ENCODE measurements around the gene PCDHB3.
"Not testable (repeated sequence)": the region's sequence is repeated elsewhere in the genome, so short reads cannot be mapped to it uniquely, and the experiment has no call there.

PCDHB3 gene

DNA sequence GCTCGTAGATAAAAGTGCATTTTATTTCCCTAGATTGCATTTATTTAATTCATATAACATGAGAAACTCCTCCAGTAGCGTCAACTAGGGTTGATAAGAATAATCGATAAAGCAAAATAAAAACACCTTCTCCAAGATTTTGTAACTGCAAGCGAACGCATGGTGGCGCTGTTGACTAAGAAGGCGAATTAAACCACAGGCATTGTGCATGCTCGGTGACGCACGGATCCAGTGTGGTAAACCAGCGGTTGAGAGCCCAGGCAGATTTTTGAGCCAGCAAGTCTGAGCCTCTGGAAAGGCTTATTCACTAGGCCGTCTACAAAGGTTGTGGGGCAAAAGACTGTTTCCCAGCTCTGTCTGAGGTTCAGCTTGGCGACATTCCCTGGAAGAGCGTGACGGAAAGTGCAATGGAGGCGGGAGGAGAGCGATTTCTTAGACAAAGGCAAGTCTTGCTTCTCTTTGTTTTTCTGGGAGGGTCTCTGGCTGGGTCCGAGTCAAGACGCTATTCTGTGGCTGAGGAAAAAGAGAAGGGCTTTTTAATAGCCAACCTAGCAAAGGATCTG is at the start of gene PCDHB3:
PCDHB3 (plus strand) TSS at position 231 of the 563 bp plus-strand sequence; CDS start at position 408, 177 bp downstream.
- no peak for DNase-seq (ENCODE audit: low read depth)

DNA sequence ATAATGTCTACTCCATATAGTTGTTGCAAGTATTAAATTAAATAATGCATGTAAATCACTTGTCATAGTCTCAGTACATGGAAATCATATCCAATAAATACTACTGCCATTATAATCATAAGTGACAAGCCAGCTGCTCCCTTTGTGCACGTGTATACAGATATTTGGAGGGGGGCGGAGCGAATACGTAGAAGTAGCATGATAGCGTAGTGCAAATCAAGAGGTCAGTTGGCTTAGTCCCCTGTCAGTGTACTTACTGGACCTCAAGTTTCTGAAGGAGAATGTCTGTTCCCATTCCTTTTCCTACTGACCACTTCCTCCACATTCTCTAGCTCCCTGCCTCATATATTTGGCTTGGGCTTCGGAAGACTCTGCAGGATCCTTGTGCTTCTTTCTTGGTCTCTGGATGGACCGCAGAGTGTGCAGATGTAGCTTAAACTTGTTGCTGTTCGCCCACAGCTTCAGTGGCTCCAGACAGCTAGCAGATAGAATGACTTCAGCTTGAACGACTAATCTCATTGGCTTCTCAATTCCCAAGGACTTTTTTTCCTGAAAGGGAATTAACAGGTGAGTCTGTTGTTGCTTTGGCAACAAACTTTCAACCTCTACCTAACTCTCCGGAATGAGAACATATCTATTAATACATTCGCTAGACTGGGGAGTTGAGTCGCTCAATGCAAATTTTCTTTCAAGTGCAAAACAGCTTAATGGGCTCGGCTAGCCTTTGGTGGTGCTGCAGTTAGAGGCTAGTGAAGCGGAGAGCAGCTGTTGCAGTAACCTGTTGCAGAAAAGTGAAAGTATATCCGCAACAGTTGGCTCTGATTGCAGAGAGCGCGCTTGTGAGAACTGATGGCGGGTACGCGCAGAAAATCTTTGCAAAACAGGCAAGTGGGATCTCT is 49.4 kb upstream of the PCDHB3 start, which contains the start of gene PCDHB1:
PCDHB1 (plus strand) TSS at position 753 of the 899 bp plus-strand sequence; CDS start at position 850, 97 bp downstream.
- no peak for DNase-seq (ENCODE audit: low read depth)

DNA sequence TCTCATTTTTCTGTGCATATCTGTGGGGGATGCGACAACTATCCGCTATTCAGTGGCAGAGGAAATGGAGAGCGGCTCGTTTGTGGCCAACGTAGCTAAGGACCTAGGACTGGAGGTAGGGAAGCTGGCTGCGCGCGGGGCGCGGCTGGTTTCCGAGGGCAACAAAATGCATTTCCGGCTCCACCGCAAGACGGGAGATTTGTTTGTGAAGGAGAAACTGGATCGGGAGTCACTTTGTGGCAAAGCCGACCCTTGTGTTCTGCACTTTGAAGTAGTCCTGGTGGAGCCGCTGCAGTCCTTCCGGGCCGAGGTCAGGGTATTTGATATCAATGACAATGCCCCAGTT is 48.8 kb upstream of the PCDHB3 start:
- DNase-seq (ENCODE audit: low read depth): no peak

DNA sequence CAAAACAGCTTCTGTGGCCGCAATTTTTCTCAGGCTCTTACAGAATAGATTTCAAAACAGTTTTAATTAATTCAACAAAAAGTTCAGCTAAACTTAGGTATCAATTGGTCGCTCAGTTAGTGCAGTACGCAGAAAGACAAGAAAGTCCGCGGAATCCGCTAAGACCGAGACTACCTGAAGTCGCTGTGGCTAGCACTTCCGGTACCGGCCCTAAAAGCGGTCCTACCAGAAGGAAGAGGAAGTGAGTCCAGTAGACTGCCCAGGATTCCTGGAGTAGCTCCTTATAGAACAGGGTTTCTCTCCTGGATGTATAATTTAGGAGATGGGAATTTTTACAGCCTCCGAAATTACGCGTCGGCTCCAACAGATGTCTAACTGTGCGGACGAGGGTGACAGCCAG is 22.4 kb upstream of the PCDHB3 start:
- no peak for DNase-seq (ENCODE audit: low read depth)

DNA sequence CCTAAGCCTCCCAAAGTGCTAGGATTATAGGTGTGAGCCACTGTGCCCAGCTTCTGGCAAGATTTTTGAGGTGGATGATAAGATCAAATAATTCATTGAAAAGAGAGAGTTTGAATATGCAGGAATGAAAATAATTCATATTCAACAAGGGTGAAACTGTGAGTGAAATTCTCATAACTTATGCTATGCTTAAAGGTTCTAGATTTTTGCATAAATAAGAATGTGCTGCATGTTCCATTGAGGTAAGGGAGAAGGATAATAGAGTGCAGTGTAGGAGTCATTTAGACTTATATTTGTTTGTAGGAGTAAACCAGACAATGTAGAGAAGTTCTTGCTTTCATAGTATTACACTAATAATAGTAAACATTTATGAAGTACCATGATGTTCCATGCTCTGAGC is 18.0 kb upstream of the PCDHB3 start:
- no peak for DNase-seq (ENCODE audit: low read depth)

DNA sequence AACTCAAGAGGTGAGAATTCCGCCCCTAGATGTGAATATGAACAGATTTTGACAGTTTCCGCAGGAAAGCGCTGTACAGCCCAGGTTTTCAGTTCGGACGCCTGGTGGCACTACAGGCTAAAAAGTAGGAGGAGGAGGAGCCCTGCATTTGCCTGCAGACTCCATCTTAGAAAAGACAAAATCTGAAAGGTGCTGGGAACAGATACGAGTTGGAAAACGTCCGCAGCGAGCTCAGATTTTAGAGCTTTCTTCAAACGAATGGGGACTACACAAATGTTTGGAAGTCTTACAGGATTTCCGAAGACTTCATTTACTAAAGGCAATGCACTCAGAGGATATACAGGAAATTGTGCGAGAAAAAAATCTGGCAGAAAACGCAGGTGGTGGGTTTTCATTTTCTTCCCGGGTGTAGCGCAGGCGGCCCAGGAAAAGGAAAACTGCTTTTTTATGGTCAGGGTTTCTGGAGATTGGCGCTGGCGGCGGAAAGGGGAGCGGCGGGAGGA is 15.7 kb upstream of the PCDHB3 start:
- no peak for DNase-seq (ENCODE audit: low read depth)

DNA sequence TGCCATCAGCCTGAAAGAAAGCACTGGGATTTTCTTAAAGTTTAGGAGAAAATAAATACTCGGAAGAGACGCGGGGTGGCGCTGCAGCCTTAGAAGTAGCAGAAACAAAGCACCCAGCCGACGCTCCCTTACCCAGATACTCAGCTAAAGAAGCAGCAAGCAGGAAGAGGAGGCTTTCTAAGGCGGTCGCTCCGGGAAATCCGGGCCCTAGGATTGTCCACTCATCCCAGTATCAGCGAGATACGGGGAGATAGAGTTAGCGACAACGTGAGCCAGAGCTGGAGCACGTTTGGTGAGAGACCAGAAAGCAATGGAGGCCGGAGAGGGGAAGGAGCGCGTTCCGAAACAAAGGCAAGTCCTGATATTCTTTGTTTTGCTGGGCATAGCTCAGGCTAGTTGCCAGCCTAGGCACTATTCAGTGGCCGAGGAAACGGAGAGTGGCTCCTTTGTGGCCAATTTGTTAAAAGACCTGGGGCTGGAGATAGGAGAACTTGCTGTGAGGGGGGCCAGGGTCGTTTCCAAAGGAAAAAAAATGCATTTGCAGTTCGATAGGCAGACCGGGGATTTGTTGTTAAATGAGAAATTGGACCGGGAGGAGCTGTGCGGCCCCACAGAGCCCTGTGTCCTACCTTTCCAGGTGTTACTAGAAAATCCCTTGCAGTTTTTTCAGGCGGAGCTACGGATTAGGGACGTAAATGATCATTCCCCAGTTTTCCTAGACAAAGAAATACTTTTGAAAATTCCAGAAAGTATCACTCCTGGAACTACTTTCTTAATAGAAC is 5.6 kb upstream of the PCDHB3 start, which contains the start of gene PCDHB2:
PCDHB2 (plus strand) TSS at position 135 of the 782 bp plus-strand sequence; CDS start at position 311, 176 bp downstream.
- no peak for DNase-seq (ENCODE audit: low read depth)

DNA sequence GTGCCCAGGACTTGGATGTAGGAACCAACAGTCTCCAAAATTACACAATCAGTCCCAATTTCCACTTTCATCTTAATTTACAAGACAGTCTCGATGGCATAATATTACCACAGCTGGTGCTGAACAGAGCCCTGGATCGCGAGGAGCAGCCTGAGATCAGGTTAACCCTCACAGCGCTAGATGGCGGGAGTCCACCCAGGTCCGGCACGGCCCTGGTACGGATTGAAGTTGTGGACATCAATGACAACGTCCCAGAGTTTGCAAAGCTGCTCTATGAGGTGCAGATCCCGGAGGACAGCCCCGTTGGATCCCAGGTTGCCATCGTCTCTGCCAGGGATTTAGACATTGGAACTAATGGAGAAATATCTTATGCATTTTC is 5.0 kb upstream of the PCDHB3 start:
- no peak for DNase-seq (ENCODE audit: low read depth)

DNA sequence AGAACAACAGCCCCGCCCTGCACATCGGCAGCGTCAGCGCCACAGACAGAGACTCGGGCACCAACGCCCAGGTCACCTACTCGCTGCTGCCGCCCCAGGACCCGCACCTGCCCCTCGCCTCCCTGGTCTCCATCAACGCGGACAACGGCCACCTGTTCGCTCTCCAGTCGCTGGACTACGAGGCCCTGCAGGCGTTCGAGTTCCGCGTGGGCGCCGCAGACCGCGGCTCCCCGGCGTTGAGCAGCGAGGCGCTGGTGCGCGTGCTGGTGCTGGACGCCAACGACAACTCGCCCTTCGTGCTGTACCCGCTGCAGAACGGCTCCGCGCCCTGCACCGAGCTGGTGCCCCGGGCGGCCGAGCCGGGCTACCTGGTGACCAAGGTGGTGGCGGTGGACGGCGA is 4.1 kb upstream of the PCDHB3 start:
- not testable (repeated sequence) for DNase-seq (ENCODE audit: low read depth)

DNA sequence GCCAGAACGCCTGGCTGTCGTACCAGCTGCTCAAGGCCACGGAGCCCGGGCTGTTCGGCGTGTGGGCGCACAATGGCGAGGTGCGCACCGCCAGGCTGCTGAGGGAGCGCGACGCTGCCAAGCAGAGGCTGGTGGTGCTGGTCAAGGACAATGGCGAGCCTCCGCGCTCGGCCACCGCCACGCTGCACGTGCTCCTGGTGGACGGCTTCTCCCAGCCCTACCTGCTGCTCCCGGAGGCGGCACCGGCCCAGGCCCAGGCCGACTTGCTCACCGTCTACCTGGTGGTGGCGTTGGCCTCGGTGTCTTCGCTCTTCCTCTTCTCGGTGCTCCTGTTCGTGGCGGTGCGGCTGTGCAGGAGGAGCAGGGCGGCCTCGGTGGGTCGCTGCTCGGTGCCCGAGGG is 3.7 kb upstream of the PCDHB3 start:
- not testable (repeated sequence) for DNase-seq (ENCODE audit: low read depth)

DNA sequence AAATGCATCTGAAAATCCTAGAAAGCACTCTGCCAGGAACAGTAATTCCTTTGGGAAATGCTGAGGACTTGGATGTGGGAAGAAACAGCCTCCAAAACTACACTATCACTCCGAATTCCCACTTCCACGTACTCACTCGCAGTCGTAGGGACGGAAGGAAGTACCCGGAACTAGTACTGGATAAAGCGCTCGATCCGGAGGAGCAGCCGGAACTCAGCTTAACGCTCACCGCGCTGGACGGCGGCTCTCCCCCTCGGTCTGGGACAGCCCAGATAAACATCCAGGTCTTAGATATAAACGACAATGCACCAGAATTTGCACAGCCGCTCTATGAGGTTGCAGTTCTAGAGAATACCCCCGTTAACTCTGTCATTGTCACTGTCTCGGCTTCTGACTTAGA is 786 bp downstream of the PCDHB3 start:
- DNase-seq (ENCODE audit: low read depth): no peak

DNA sequence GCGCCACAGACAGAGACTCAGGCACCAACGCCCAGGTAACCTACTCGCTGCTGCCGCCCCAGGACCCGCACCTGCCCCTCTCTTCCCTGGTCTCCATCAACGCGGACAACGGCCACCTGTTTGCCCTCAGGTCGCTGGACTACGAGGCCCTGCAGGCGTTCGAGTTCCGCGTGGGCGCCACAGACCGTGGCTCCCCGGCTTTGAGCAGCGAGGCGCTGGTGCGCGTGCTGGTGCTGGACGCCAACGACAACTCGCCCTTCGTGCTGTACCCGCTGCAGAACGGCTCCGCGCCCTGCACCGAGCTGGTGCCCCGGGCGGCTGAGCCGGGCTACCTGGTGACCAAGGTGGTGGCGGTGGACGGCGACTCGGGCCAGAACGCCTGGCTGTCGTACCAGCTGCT is 1.8 kb downstream of the PCDHB3 start:
- DNase-seq (ENCODE audit: low read depth): not testable (repeated sequence)

DNA sequence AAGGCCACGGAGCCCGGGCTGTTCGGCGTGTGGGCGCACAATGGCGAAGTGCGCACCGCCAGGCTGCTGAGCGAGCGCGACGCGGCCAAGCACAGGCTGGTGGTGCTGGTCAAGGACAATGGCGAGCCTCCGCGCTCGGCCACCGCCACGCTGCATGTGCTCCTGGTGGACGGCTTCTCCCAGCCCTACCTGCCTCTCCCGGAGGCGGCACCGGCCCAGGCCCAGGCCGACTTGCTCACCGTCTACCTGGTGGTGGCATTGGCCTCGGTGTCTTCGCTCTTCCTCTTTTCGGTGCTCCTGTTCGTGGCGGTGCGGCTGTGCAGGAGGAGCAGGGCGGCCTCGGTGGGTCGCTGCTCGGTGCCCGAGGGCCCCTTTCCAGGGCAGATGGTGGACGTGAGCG is 2.2 kb downstream of the PCDHB3 start:
- not testable (repeated sequence) for DNase-seq (ENCODE audit: low read depth)

DNA sequence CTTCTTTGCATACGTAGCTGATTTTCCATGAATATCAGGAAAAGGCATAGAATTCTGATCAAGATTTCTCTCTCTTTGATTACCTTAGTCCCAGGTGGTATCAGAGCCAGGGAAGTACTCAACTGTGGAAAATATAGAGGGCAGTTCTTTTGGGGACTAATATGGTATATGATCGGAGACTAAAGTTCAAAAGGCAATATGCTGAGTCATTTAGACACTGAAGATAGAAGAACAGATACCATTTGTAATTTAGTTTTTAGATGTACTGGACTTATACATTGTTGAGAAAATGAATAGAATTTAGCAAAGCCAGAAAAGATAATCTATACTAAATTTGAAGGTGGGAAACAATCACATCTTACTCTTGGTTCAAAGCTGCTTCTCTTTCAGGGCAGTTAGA is 5.1 kb downstream of the PCDHB3 start:
- DNase-seq (ENCODE audit: low read depth): no peak

DNA sequence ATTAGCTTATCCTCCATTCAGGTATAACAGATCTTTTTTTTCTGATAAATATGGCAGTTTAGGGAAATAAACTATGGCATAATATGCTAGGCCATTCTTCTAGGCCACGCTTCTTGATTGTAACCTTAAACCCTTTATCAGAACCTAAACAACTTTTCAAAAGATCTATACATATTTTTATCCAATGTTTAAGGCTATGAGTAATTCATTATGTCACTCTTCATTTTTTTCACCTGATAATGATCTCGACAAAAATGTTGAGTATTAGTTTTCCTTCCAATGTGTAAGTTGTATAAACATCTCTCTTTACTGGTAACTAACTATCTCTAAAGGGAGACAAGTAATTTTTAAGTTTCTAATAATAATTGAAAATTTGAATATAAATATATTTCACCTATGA is 19.0 kb downstream of the PCDHB3 start:
- DNase-seq (ENCODE audit: low read depth): no peak

DNA sequence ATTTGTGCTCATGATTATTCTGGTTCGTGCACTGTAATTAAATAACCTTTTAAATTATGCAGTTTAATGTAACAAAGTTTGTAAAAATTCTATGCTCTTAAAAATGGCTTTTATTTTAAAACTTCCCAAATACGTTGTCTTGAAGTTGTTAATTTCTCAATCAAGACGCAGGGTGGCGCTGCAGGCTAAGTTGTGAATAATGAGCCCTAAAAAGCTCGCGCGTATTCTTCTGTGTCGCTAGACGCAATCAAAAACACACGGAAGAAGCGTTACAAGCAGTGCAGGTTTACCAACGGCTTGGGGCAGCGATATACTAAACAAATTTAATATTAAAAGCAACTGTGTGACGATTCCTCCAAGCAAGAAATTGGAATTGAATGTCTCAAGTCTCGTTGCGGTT is 21.3 kb downstream of the PCDHB3 start, which contains the start of gene PCDHB4:
PCDHB4 (plus strand) TSS at position 256 of the 400 bp plus-strand sequence. CDS start 181 bp downstream, outside the sequence.
- no peak for DNase-seq (ENCODE audit: low read depth)

DNA sequence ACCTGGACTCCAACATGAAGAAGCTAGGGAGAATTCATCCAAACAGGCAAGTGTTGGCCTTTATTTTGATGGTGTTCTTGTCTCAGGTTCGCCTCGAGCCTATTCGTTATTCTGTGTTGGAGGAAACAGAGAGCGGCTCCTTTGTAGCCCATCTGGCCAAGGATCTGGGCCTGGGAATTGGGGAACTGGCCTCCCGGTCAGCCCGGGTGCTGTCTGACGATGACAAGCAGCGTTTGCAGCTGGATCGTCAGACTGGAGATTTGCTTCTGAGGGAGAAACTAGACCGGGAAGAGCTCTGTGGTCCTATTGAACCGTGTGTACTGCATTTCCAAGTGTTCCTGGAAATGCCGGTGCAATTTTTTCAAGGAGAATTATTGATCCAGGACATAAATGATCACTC is 21.7 kb downstream of the PCDHB3 start:
- no peak for DNase-seq (ENCODE audit: low read depth)

DNA sequence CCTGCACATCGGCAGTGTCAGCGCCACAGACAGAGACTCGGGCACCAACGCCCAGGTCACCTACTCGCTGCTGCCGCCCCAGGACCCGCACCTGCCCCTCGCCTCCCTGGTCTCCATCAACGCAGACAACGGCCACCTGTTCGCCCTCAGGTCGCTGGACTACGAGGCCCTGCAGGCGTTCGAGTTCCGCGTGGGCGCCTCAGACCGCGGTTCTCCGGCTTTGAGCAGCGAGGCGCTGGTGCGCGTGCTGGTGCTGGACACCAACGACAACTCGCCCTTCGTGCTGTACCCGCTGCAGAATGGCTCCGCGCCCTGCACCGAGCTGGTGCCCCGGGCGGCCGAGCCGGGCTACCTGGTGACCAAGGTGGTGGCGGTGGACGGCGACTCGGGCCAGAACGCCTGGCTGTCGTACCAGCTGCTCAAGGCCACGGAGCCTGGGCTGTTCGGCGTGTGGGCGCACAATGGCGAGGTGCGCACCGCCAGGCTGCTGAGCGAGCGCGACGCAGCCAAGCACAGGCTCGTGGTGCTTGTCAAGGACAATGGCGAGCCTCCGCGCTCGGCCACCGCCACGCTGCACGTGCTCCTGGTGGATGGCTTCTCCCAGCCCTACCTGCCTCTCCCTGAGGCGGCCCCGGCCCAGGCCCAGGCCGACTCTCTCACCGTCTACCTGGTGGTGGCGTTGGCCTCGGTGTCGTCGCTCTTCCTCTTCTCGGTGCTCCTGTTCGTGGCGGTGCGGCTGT is 23.3 kb downstream of the PCDHB3 start:
- not testable (repeated sequence) for DNase-seq (ENCODE audit: low read depth)

DNA sequence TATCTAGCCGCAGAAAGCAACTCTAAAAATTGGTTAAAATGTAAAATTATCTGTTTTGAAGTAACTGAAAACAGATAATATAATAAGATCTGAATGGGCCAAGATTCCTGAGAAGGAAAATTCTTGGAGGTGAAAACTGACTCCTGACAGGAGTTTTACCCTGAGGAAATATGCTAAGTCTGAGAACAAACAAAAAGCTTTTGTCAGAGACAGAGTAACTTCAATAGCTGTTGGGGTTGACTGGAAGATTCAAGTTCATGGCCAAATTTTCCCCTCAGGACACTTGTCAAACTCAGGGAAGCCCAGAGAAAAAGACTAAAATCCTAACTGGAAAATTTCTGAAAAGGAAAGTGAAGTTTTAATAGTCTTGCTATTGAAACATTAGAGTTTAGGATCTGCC is 27.0 kb downstream of the PCDHB3 start:
- no peak for DNase-seq (ENCODE audit: low read depth)

DNA sequence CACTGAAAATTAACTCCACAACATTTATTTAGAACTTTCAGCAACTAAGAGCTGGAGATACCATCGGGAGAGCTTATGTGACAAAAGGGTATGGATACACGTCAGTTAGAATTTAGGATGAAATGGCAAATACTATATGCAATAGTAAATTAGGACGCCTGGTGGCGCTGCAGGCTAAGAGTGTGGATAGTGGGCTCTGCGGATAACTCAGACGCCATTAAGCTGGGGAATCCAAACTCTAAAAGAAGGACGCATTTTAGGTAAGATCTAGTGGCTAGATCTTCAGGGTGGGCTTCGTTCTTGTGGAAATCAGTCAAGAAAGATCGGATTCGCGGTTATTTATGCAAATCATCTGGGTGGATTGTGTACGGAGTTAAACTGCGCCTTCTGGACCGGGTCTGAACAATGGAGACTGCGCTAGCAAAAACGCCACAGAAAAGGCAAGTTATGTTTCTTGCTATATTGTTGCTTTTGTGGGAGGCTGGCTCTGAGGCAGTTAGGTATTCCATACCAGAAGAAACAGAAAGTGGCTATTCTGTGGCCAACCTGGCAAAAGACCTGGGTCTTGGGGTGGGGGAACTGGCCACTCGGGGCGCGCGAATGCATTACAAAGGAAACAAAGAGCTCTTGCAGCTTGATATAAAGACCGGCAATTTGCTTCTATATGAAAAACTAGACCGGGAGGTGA is 34.9 kb downstream of the PCDHB3 start, which contains the start of gene PCDHB5:
PCDHB5 (plus strand) TSS at position 177 of the 688 bp plus-strand sequence; CDS start at position 406, 229 bp downstream.
- no peak for DNase-seq (ENCODE audit: low read depth)

All from activated T-helper 9 cell treated with anti-CD3 and anti-CD28 coated beads, Interleukin-2, amount 50 U/mL, for 16 hours (primary cell).